Parathyroid adenoma (tissue), 2 donors: ENCODE measurements around the gene LCE1B.

Source experiments
- H2AFZ ChIP-seq: fragments of 300-600 bp; sonication (generic); one replicate; pipeline ENCODE4 v1.7.0; 2017; ENCODE audit warnings: antibody characterized with exemption, mild to moderate bottlenecking
- H3K27ac ChIP-seq: fragments of 300-600 bp; sonication (generic); one replicate; pipeline ENCODE4 v1.7.0; 2017
- H3K27me3 ChIP-seq: fragments of 300-600 bp; sonication (generic); one replicate; pipeline ENCODE4 v1.7.0; 2017; ENCODE audit warnings: low read length; ENCODE audit not compliant: control insufficient read depth, insufficient read depth
- H3K36me3 ChIP-seq: fragments of 300-600 bp; sonication (generic); one replicate; pipeline ENCODE4 v1.7.0; 2017; ENCODE audit warnings: low read length; ENCODE audit not compliant: control insufficient read depth, insufficient read depth
- H3K4me1 ChIP-seq: fragments of 300-600 bp; sonication (generic); one replicate; pipeline ENCODE4 v1.7.0; 2017; ENCODE audit warnings: control low read depth
- H3K4me2 ChIP-seq: fragments of 300-600 bp; sonication (generic); one replicate; pipeline ENCODE4 v1.7.0; 2017; ENCODE audit warnings: low read length
- H3K4me3 ChIP-seq: fragments of 300-600 bp; sonication (generic); one replicate; pipeline ENCODE4 v1.7.0; 2017; ENCODE audit warnings: low read depth, low read length
- H3K79me2 ChIP-seq: fragments of 300-600 bp; sonication (generic); one replicate; pipeline ENCODE4 v1.7.0; 2017; ENCODE audit warnings: control low read depth
- H3K9ac ChIP-seq: fragments of 300-600 bp; sonication (generic); one replicate; pipeline ENCODE4 v1.7.0; 2017; ENCODE audit warnings: mild to moderate bottlenecking
- H3K9me3 ChIP-seq: fragments of 300-600 bp; sonication (generic); one replicate; pipeline ENCODE4 v1.7.0; 2017; ENCODE audit warnings: low read length; ENCODE audit not compliant: control insufficient read depth
- TF ChIP-seq, protein P1 (sequence below): fragments of 300-600 bp; sonication (generic); IDR thresholded peaks from one replicate; pipeline ENCODE4 v1.7.0; 2017; ENCODE audit warnings: antibody characterized with exemption, mild to moderate bottlenecking
- donor health status: primary hyperparathyroidism.

The LCE1B gene

DNA sequence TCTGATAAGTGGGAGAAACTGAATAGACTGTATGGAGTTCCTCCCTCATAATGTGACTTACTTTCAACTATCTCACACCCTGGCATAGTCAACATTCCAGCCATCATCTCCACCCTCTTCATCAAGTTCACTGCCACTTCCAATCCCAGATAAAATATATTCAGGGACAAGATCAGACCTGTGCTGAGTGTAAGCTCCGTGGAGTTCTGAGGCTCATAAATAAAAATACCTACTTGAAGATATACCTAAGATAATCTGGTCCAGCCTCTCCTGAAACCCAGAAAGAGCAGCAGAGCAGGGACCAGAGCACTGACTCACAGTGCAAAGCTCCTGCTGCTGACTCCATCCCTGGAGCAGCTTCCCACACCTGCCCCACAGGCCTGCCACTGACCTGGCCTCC is 46.3 kb downstream of the LCE1B start:
- H3K27ac ChIP-seq, result no peak overlapping the region
- no peak overlapping the region for H2AFZ ChIP-seq
- H3K4me2 ChIP-seq, result no peak overlapping the region
- H3K9ac ChIP-seq, result no peak overlapping the region
- H3K9me3 ChIP-seq, result no peaks in the 10 kb centered on the region
- no peaks in the 10 kb centered on the region for H3K4me1 ChIP-seq
- no peaks in the 10 kb centered on the region for H3K36me3 ChIP-seq
- no peaks in the 10 kb centered on the region for H3K27me3 ChIP-seq
- no peak overlapping the region for H3K4me3 ChIP-seq
- H3K79me2 ChIP-seq, result no peaks in the 10 kb centered on the region
- TF ChIP-seq, protein P1, sequence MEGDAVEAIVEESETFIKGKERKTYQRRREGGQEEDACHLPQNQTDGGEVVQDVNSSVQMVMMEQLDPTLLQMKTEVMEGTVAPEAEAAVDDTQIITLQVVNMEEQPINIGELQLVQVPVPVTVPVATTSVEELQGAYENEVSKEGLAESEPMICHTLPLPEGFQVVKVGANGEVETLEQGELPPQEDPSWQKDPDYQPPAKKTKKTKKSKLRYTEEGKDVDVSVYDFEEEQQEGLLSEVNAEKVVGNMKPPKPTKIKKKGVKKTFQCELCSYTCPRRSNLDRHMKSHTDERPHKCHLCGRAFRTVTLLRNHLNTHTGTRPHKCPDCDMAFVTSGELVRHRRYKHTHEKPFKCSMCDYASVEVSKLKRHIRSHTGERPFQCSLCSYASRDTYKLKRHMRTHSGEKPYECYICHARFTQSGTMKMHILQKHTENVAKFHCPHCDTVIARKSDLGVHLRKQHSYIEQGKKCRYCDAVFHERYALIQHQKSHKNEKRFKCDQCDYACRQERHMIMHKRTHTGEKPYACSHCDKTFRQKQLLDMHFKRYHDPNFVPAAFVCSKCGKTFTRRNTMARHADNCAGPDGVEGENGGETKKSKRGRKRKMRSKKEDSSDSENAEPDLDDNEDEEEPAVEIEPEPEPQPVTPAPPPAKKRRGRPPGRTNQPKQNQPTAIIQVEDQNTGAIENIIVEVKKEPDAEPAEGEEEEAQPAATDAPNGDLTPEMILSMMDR, result no peak

DNA sequence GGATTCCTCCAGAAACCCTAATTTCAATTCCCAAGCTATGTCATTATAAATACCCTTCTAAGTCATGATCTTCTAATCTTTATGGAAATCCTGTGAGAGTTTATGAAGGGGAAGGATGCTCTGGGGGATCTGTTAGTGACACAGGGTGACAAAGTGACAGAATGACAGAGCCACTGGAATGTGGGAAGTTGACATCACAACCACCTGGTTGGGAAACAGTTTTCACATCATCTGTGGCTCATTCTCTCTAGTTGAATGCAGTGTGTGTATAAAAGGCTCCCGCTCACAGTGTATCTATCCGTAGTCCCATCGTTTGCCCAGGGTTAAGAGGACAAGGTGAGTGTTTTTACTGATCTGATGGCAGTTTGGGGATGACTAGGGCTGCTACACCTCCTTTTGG is 47.9 kb downstream of the LCE1B start, which contains the start of gene LCE7A:
TSS of gene LCE7A (plus strand) at position 301 of the 400 bp plus-strand sequence. CDS start 702 bp downstream, outside the sequence.
- H3K27ac ChIP-seq, result no peak within 1 kb of the TSS
- no peaks in the 10 kb centered on the region for H3K36me3 ChIP-seq
- no peaks in the 10 kb centered on the region for H3K4me1 ChIP-seq
- H3K79me2 ChIP-seq, result no peaks in the 10 kb centered on the region
- H3K27me3 ChIP-seq, result no peaks in the 10 kb centered on the region
- no peak within 1 kb of the TSS for H3K4me2 ChIP-seq
- no peaks in the 10 kb centered on the region for H3K9me3 ChIP-seq
- no peak within 1 kb of the TSS for H3K4me3 ChIP-seq
- no peak within 1 kb of the TSS for H3K9ac ChIP-seq
- TF ChIP-seq, protein P1, result no peak
- no peak within 1 kb of the TSS for H2AFZ ChIP-seq

DNA sequence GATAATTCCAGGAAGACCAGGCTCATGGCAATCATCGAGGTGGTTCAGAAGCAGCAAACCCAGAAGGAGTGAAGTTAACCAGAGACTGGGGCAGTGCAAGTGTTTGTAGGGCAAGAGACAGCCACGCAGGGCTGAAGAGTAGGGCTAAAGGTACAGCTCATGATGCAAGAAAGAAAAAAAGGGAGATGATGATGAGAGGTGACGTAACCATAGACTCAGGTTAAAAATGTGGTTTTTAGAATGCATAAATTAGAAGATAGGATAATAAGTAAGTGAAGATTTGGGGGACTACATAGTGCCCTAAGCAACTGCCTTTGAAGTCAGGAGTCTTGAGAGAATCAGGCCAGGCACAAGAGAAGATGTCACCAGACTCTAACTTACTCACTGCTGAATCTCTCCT is 48.4 kb downstream of the LCE1B start:
- TF ChIP-seq, protein P1, result no peak
- Histone ChIP-seq H3K9me3 (no peaks in the 10 kb centered on the region), H3K9ac (no peak overlapping the region), H3K27ac (no peak overlapping the region), H3K27me3 (no peaks in the 10 kb centered on the region), H3K4me3 (no peak overlapping the region), H3K4me2 (no peak overlapping the region), H3K4me1 (no peaks in the 10 kb centered on the region), H3K36me3 (no peaks in the 10 kb centered on the region), H2AFZ (no peak overlapping the region), H3K79me2 (no peaks in the 10 kb centered on the region)

DNA sequence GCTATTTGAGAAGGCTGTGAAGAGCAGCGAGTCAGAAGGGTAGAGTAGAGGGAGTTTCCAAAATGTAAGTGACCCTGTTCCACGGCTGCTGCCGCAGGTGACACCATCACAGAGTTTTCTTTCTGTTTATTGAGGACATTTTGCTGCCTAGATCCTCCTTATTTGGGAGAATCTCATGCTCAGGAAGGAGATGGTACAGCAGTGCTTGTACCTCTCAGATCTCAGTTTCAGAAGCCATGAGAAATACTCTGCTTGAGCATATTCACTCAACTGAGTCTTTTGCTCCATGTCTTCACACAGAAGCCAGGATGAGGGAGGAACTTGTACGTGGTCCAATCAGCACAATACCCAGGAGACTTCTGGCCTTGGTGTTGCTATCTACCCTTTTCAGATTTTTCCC is 49.6 kb downstream of the LCE1B start:
- Histone ChIP-seq H3K27ac (no peak overlapping the region), H3K9ac (no peak overlapping the region), H2AFZ (no peak overlapping the region), H3K4me2 (no peak overlapping the region), H3K27me3 (no peaks in the 10 kb centered on the region), H3K4me3 (no peak overlapping the region), H3K79me2 (no peaks in the 10 kb centered on the region), H3K9me3 (no peaks in the 10 kb centered on the region), H3K36me3 (no peaks in the 10 kb centered on the region), H3K4me1 (no peaks in the 10 kb centered on the region)
- TF ChIP-seq, protein P1, result no peak
